Colonic mucosa (tissue), 4 donors: ENCODE data around the gene FANCD2OS. TPM values are rescaled to one million over a fixed set of nuclear protein-coding genes. Genes with fewer than 3 reads are reported as not detected.
"Not testable (repeated sequence)": the region's sequence is repeated elsewhere in the genome, so short reads cannot be mapped to it uniquely, and the experiment has no call there.

ENCODE experiments used
- DNase-seq: peaks from one replicate; pipeline ENCODE4 v3.0.0-alpha.2; 2020
- H3K27ac ChIP-seq: fragments of 200-600 bp; one replicate; pipeline ENCODE4 v1.8.0; 2021
- H3K27me3 ChIP-seq: fragments of 200-600 bp; one replicate; pipeline ENCODE4 v1.8.0; 2021
- H3K36me3 ChIP-seq: fragments of 200-600 bp; one replicate; pipeline ENCODE4 v1.8.0; 2021
- H3K4me1 ChIP-seq: fragments of 200-600 bp; one replicate; pipeline ENCODE4 v1.8.0; 2021; ENCODE audit warnings: mild to moderate bottlenecking
- H3K4me3 ChIP-seq: fragments of 200-600 bp; one replicate; pipeline ENCODE4 v1.8.0; 2021
- H3K9ac ChIP-seq, 2 donors: one replicate each; pipeline ENCODE4 v1.7.0; 2013; ENCODE audit warnings: control low read depth in 2 of 2, low read depth in 2 of 2, low read length in 2 of 2
- H3K9me3 ChIP-seq: fragments of 200-600 bp; one replicate; pipeline ENCODE4 v1.8.0; 2021
- CTCF ChIP-seq: fragments of 200-600 bp; IDR thresholded peaks from one replicate; pipeline ENCODE4 v1.8.0; 2022; ENCODE audit warnings: antibody characterized with exemption, mild to moderate bottlenecking
- intact Hi-C: fragments of 100-400 bp; cut with DNase I; formaldehyde crosslinking; loops from one replicate; pipeline ENCODE4 v1.14.1; 2022
- total RNA-seq, 2 donors: library from RNA; stranded (reverse); fragmentation: NEBNext Ultra II Directional in 1 of 2; extraction: Animal tissue kit (Norgen Biotek cat#: 25700) in 1 of 2; gene quantifications; one replicate each; pipeline ENCODE4 v1.2.1, GENCODE V29; 2021
- donor health status: healthy.
- donor health status: DM: no; HTN: no; CAD: no.
- donor health status: DM: no; HTN: no; CAD: no.

The FANCD2OS gene
- total RNA-seq, 2 donors from 2014 or later, result not detected

GRCh38 chr3:10137178-10137577 lies 29.1 kb upstream of the FANCD2OS start:
- intact Hi-C loops, result no loop called here
- no peak for DNase-seq

DNA sequence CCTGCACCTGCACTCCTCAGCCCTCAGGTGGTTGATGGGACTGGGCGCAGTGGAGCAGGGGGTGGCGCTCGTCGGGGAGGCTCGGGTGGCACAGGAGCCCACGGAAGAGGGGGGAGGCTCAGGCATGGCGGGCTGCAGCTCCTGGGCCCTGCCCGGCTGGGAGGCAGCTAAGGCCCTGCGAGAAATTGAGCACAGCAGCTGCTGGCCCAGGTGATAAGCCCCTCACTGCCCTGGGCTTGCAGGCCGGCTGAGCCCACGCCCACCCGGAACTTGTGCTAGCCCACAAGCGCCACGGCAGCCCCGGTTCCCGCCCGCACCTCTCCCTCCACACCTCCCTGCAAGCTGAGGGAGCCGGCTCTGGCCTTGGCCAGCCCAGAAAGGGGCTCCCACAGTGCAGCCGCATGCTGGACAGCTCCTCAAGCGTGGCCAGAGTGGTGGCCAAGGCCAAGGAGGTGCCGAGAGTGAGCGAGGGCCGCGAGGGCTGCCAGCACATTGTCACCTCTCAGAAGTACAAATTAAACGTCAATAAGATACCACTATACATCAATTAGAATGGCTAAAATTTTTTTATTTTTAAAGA lies 28.5 kb upstream of the FANCD2OS start:
- H3K27ac ChIP-seq, result no peak overlapping the region
- no peaks in the 10 kb centered on the region for H3K9me3 ChIP-seq
- H3K9ac ChIP-seq, result no peak overlapping the region
- TF ChIP-seq CTCF, result no peak
- H3K27me3 ChIP-seq, result no peaks in the 10 kb centered on the region
- no peaks in the 10 kb centered on the region for H3K36me3 ChIP-seq
- H3K4me3 ChIP-seq, result no peak overlapping the region
- no peaks in the 10 kb centered on the region for H3K4me1 ChIP-seq
- no peak for DNase-seq
- intact Hi-C loops, result no loop called here

More at GRCh38 chr3:10137178-10137577, 29.1 kb upstream of the FANCD2OS start:
- Histone ChIP-seq H3K27me3 (no peaks in the 10 kb centered on the region), H3K4me1 (no peaks in the 10 kb centered on the region), H3K4me3 (no peak overlapping the region), H3K27ac (no peak overlapping the region), H3K36me3 (no peaks in the 10 kb centered on the region), H3K9me3 (no peaks in the 10 kb centered on the region), H3K9ac (no peak overlapping the region)
- TF ChIP-seq CTCF, result no peak

GRCh38 chr3:10135872-10136271 lies 27.8 kb upstream of the FANCD2OS start:
- H3K9ac ChIP-seq, H3K9me3 ChIP-seq, H3K4me3 ChIP-seq, DNase-seq, H3K27me3 ChIP-seq, H3K4me1 ChIP-seq, intact Hi-C loops, H3K36me3 ChIP-seq, H3K27ac ChIP-seq: not testable (repeated sequence)

- DNase-seq, result no peak
- Histone ChIP-seq H3K9ac (no peak overlapping the region), H3K27me3 (no peaks in the 10 kb centered on the region), H3K36me3 (peaks cover 4% of the 10 kb centered on the region), H3K4me3 (no peak overlapping the region), H3K4me1 (no peaks in the 10 kb centered on the region), H3K9me3 (no peaks in the 10 kb centered on the region), H3K27ac (no peak overlapping the region)
- intact Hi-C loops, result no loop called here
- TF ChIP-seq CTCF, result no peak
These were observed 14.7 kb upstream of the FANCD2OS start for GRCh38 chr3:10122724-10123123.

DNA sequence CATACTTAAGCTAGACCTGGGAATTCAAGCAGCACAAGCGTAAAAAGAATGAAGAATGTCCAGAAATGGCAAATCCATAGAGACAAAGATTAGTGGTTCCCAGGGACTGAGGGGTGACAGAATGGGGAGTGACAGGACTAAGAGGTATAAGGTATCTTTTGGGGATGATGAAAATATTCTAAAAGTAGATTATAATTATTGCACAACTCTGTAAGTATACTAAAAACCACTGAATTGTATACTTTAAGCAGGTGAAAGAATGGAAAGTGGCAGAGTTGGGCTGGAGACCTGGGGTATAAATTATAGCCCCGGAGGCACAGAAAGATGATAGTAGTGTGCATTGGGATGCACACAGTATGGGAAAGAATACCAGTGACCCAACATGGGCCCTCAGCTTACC lies 13.0 kb upstream of the FANCD2OS start:
- Histone ChIP-seq H3K27me3 (no peaks in the 10 kb centered on the region), H3K9ac (no peak overlapping the region), H3K27ac (no peak overlapping the region), H3K9me3 (no peaks in the 10 kb centered on the region), H3K4me3 (no peak overlapping the region), H3K4me1 (peaks cover 10% of the 10 kb centered on the region), H3K36me3 (no peaks in the 10 kb centered on the region)
- intact Hi-C loops, result no loop called here
- TF ChIP-seq CTCF, result no peak
- no peak for DNase-seq

DNA sequence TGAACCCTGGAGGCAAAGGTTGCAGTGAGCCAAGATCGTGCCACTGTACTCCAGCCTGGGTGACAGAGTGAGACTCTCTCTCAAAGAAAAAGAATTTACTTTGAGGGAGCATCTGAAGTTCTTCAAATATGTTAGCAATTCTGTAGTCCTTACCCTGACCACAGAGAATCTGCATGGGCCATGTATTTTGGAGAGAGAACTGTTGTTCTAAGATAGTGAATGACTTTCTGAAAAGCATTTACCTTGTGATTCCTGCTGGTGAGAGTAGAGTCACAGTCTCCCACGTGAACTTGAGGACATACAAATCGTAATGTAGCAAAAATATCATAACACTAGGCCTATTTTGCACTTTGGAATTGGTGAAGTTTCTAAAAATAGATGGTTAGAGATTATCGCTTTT lies 11.3 kb upstream of the FANCD2OS start:
- no peak overlapping the region for H3K4me3 ChIP-seq
- H3K9ac ChIP-seq, result no peak overlapping the region
- no peaks in the 10 kb centered on the region for H3K36me3 ChIP-seq
- no peaks in the 10 kb centered on the region for H3K27me3 ChIP-seq
- H3K9me3 ChIP-seq, result no peaks in the 10 kb centered on the region
- no peak overlapping the region for H3K27ac ChIP-seq
- no peak for TF ChIP-seq CTCF
- intact Hi-C loops, result loop anchor here (10.0 kb wide), 1 partner anchor 105 kb away; no protein-coding TSS in a partner anchor
- DNase-seq, result no peak
- H3K4me1 ChIP-seq, result peaks cover 10% of the 10 kb centered on the region
